Measurements from ENCODE around the gene RAX2. TPM values are rescaled to one million over a fixed set of nuclear protein-coding genes. Genes with fewer than 3 reads are reported as not detected.

Gene RAX2
- total RNA-seq, 1 donor from 2014 or later: not detected

GRCh38 chr19:3798137-3798536 is 26.1 kb upstream of the RAX2 start:
- H3K27ac ChIP-seq: no peak overlapping the region
- intact Hi-C loops (cut with DNase I): no loop called here
- ATAC-seq (no peak), DNase-seq (no peak)
- H3K9me3 ChIP-seq: no peaks in the 10 kb centered on the region
- no peaks in the 10 kb centered on the region for H3K36me3 ChIP-seq
- no peak for TF ChIP-seq CTCF (IDR thresholded peaks at IDR 0.05)
- H3K4me1 ChIP-seq: peaks cover 11% of the 10 kb centered on the region
- H3K27me3 ChIP-seq: peaks cover 26% of the 10 kb centered on the region
- H3K4me3 ChIP-seq: no peak overlapping the region

- peaks cover 5% of the 10 kb centered on the region for H3K4me1 ChIP-seq
- no peak for ATAC-seq
- no peak for TF ChIP-seq CTCF (IDR thresholded peaks at IDR 0.05)
- no peaks in the 10 kb centered on the region for H3K36me3 ChIP-seq
- H3K27ac ChIP-seq: no peak overlapping the region
- H3K27me3 ChIP-seq: peaks cover 14% of the 10 kb centered on the region
- DNase-seq: no peak
- no peaks in the 10 kb centered on the region for H3K9me3 ChIP-seq
- H3K4me3 ChIP-seq: no peak overlapping the region
- intact Hi-C loops (cut with DNase I): no loop called here
Measured at GRCh38 chr19:3796358-3796757, 24.3 kb upstream of the RAX2 start.

DNA sequence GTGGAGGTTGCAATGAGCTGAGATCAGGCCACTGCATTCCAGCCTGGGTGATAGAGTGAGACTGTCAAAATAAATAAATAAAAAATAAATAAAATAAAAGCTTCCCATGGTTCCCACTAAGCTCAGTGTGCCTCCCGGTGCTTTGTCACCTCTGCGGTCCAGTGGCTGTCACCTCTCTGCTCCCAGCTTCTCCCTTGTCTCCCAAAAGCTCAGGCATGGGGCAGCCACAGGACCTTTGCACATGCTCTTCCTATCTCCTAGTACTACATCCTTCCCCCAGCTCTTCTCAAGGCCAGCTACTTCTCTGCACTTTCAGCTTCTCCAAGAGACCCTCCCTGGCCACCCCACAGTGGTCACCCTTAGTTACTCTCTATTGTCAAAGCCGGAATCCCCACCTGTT is 21.8 kb upstream of the RAX2 start:
- ATAC-seq (no peak), DNase-seq (no peak)
- H3K4me3 ChIP-seq: no peak overlapping the region
- intact Hi-C loops (cut with DNase I): no loop called here
- H3K9me3 ChIP-seq: no peaks in the 10 kb centered on the region
- TF ChIP-seq CTCF (IDR thresholded peaks at IDR 0.05): no peak
- no peaks in the 10 kb centered on the region for H3K4me1 ChIP-seq
- no peaks in the 10 kb centered on the region for H3K36me3 ChIP-seq
- H3K27ac ChIP-seq: no peak overlapping the region
- no peaks in the 10 kb centered on the region for H3K27me3 ChIP-seq

GRCh38 chr19:3792114-3792513 is 20.1 kb upstream of the RAX2 start:
- ATAC-seq (no peak), DNase-seq (no peak)
- Histone ChIP-seq H3K27ac (no peak overlapping the region), H3K4me1 (no peaks in the 10 kb centered on the region), H3K36me3 (no peaks in the 10 kb centered on the region), H3K27me3 (no peaks in the 10 kb centered on the region), H3K9me3 (no peaks in the 10 kb centered on the region), H3K4me3 (no peak overlapping the region)
- intact Hi-C loops (cut with DNase I): no loop called here
- no peak for TF ChIP-seq CTCF (IDR thresholded peaks at IDR 0.05)

GRCh38 chr19:3790941-3791340 is 18.9 kb upstream of the RAX2 start:
- TF ChIP-seq CTCF (IDR thresholded peaks at IDR 0.05): no peak
- intact Hi-C loops (cut with DNase I): no loop called here

DNA sequence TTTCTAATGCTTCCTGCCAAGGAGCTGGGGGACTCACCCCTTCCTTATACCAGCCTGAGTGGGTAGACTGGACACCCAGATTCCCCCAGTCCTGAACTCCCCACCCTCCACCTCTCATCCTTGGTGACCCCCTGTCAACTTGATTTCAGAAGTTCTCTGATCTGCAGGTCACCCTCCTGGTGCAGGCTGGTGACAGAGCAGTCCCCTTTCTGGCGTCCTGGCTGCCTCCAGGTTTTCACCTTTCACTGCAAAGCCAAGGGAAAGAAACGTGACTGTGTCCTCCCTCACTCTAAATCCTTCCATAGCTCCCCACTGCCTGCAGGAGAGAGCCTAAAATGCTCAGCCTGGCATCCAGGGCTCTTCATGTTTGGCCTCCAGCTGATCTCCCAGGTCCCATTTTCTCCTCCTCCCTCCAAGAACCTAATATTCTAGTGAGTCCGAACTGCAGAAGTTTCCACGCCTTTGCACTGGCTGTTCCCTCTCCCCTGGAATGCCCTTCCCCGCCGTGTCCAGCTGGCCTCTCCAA is 18.2 kb upstream of the RAX2 start:
- Histone ChIP-seq H3K27me3 (no peaks in the 10 kb centered on the region), H3K27ac (no peak overlapping the region), H3K9me3 (no peaks in the 10 kb centered on the region), H3K36me3 (no peaks in the 10 kb centered on the region), H3K4me1 (no peaks in the 10 kb centered on the region), H3K4me3 (no peak overlapping the region)
- TF ChIP-seq CTCF (IDR thresholded peaks at IDR 0.05): no peak
- no peak for DNase-seq
- intact Hi-C loops (cut with DNase I): no loop called here
- no peak for ATAC-seq

More at GRCh38 chr19:3790941-3791340, 18.9 kb upstream of the RAX2 start:
- Histone ChIP-seq H3K27me3 (no peaks in the 10 kb centered on the region), H3K36me3 (no peaks in the 10 kb centered on the region), H3K27ac (no peak overlapping the region), H3K4me3 (no peak overlapping the region), H3K4me1 (no peaks in the 10 kb centered on the region), H3K9me3 (no peaks in the 10 kb centered on the region)
- no peak for ATAC-seq
- DNase-seq: no peak

All from upper lobe of right lung (tissue), 1 donor.